Measurements from ENCODE around the gene FAM180B.

The FAM180B gene

DNA sequence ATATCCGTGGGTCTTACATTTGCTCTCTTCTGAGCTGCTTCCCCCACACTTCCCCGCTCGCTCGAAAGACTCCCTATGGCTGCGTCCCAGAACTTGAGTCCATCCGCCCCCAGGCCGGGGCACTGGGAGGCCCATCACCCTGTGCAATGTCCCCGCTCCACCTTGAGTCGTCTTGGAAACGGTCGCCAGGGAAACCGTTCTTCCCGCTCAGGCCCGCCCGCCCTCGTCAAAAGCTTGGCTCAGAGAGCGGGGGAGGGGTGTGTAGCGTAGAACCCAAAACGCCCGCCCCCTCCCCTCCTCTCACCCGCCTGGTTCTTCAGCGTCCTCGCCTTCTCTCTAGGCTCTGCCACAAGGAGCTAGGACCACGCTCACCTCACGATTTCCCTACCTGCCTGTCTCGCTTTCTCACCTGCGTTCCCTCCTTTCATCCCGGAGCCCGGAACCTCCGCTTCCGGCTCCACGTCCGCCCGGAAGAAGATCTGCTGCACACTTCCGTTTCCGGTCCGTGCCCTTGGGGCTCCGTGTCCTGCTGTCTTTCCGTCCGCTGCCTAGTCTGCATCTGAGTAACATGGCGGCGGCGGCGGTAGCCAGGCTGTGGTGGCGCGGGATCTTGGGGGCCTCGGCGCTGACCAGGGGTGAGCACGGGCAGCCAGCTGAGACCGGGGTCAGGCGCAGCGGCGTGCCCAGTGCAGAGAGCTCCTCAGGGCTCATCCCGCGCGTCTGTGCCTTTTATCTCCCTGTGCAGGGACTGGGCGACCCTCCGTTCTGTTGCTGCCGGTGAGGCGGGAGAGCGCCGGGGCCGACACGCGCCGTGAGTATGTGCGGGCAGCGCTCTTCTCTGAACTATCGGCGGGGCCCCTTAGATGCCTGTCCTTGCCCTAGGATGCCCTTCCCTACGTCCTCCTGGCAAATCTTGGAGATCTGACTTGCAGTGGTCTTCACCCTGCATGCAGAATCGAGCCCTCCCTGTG lies 7.7 kb upstream of the FAM180B start, which contains the start of the genes KBTBD4 and NDUFS3:
Gene KBTBD4, minus strand, starts transcription at position 447 of the 971 bp plus-strand sequence. Its CDS starts 19 bp downstream, at position 428.
Gene NDUFS3, plus strand, starts transcription at position 551 of the 971 bp plus-strand sequence. Its CDS starts 18 bp downstream, at position 569.
- TF ChIP-seq, protein P1, sequence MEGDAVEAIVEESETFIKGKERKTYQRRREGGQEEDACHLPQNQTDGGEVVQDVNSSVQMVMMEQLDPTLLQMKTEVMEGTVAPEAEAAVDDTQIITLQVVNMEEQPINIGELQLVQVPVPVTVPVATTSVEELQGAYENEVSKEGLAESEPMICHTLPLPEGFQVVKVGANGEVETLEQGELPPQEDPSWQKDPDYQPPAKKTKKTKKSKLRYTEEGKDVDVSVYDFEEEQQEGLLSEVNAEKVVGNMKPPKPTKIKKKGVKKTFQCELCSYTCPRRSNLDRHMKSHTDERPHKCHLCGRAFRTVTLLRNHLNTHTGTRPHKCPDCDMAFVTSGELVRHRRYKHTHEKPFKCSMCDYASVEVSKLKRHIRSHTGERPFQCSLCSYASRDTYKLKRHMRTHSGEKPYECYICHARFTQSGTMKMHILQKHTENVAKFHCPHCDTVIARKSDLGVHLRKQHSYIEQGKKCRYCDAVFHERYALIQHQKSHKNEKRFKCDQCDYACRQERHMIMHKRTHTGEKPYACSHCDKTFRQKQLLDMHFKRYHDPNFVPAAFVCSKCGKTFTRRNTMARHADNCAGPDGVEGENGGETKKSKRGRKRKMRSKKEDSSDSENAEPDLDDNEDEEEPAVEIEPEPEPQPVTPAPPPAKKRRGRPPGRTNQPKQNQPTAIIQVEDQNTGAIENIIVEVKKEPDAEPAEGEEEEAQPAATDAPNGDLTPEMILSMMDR (IDR thresholded peaks at IDR 0.05; ENCODE audit: low read depth, low read length), result no peak
- in situ Hi-C loops (cut with HindIII; ENCODE audit: low sequenced_read_pairs), result no loop called here

DNA sequence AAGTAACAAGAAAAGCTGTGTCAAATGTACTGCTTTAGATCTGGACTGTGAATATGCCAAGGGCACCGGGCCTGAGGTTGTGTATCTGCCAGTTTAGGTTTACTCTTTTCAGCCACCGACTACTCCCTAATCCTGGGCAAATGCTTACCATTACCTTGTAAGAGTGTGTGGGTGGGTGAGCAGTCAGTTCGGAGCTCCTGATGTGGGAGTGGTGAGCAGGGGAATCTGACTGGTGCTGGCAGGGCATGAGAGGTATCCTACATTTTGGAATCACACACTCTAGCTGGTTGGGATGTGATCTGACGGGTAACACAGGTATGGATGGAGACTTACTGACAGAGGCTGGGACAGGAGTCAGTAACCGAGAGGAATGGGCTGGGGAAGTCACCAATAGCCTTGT lies 2.6 kb upstream of the FAM180B start:
- no peak for DNase-seq (ENCODE audit: low read depth, low spot score)
- H3K4me3 ChIP-seq (ENCODE audit: low read depth, low read length), result no peak overlapping the region
- TF ChIP-seq, protein P1 (IDR thresholded peaks at IDR 0.05; ENCODE audit: low read depth, low read length), result no peak
- in situ Hi-C loops (cut with HindIII; ENCODE audit: low sequenced_read_pairs), result no loop called here

More for the DNA sequence above, 7.7 kb upstream of the FAM180B start, which contains the start of the genes KBTBD4 and NDUFS3:
- peak within 1 kb of the TSS; percentile 87 for H3K4me3 ChIP-seq (ENCODE audit: low read depth, low read length)
- DNase-seq (ENCODE audit: low read depth, low spot score), result peak; percentile 90

DNA sequence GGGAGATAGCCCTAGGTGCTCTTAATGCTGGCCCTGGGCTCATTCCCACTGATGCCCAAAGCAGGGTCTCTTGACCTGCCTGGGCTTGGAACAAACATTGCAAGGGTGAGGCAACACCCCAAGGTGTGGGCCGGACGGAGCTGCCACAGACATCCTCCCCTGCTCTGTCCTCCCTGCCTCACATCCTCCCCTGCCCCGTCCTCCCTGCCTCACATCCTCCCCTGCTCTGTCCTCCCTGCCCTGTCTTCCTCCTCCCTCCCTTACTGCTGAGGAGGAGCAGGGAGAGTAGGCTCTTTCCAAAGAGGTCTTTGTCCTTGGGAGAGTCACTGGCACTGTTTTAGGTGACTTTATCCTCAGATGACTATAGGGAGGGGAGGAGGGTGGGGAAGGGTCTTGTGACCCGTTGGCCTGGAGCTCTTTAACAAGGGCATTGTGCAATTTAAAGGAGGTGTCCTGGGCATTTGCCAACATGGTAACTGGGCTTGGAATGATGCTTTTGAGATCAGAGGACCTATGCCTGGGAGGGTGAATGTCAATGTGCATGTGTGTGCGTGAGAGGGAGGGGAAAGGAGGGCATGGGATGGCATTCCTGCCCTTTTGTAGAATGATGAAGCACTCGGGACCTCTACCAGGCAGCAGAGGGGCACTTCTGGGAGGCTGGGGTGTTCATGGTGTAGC lies 700 bp downstream of the FAM180B start:
- DNase-seq (ENCODE audit: low read depth, low spot score), result no peak
- in situ Hi-C loops (cut with HindIII; ENCODE audit: low sequenced_read_pairs), result no loop called here
- H3K4me3 ChIP-seq (ENCODE audit: low read depth, low read length), result no peak overlapping the region
- TF ChIP-seq, protein P1 (IDR thresholded peaks at IDR 0.05; ENCODE audit: low read depth, low read length), result no peak

DNA sequence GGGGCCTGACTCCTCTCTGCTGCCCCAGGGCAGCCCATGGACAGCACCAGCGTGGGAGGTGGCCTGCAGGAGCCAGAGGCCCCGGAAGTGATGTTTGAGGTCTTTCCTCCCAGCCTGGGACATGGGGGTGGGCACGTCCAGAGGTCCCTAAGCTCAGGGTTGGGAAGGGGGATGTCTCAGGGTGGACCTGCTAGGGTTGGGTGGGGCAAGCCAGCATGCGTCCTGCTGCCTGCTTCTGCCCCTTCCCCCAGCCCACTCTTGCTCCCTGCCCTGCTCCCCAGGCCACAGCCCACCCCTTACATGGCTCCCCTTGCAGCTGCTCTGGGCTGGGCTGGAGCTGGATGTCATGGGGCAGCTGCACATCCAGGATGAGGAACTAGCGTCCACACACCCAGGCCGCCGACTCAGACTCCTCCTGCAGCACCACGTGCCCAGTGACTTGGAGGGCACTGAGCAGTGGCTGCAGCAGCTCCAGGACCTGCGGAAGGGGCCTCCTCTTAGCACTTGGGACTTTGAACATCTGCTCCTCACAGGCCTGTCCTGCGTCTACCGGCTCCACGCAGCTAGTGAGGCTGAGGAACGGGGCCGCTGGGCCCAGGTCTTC lies 1.3 kb downstream of the FAM180B start:
- in situ Hi-C loops (cut with HindIII; ENCODE audit: low sequenced_read_pairs), result no loop called here
- no peak for DNase-seq (ENCODE audit: low read depth, low spot score)
- H3K4me3 ChIP-seq (ENCODE audit: low read depth, low read length), result no peak overlapping the region
- TF ChIP-seq, protein P1 (IDR thresholded peaks at IDR 0.05; ENCODE audit: low read depth, low read length), result no peak

DNA sequence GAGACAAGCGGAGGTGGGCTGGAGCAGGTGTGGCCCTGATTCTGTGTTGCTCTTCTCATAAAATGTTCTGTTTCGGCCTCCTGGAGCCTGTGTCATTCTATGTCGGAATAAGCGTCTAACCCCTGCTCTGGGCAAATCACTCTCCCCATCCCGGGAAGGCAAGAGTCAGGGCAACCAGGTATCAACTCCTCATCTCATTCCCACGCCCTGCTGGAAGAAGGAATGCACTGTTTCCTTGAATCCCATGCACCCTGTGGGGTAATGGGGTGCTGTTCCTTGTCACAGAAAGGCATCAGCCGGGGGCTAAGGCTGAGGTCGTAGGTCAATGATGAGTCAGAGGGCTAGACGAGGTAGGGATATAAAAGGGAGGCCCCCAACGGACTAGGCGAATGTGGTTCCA lies 2.6 kb downstream of the FAM180B start:
- TF ChIP-seq, protein P1 (IDR thresholded peaks at IDR 0.05; ENCODE audit: low read depth, low read length), result no peak
- no peak overlapping the region for H3K4me3 ChIP-seq (ENCODE audit: low read depth, low read length)
- DNase-seq (ENCODE audit: low read depth, low spot score), result no peak
- in situ Hi-C loops (cut with HindIII; ENCODE audit: low sequenced_read_pairs), result no loop called here

DNA sequence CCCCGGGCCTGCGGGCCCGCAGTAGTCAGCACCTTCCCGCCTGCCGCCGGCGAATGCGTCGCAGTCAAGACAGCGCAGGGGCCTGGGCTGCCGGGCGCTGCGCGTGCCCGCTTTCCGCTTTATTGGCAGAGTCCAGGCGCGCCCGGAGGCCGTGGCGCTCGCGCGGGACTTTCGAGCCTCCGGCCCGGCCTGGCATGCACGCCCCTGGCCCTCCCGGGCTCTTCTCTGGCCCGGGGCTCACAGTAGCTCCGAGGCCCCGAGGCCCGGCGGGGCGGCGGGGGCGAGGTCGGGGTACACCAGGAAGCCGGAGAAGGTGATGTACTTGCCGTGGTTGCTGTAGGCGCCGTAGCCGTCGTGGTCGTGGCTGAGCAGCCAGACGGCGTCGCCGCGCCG lies 3.1 kb downstream of the FAM180B start:
- TF ChIP-seq, protein P1 (IDR thresholded peaks at IDR 0.05; ENCODE audit: low read depth, low read length), result no peak
- H3K4me3 ChIP-seq (ENCODE audit: low read depth, low read length), result peak overlapping the region; percentile 21
- in situ Hi-C loops (cut with HindIII; ENCODE audit: low sequenced_read_pairs), result no loop called here
- DNase-seq (ENCODE audit: low read depth, low spot score), result no peak
